CD14-positive monocyte (primary cell): ENCODE data around the gene KAZN. TPM values are rescaled to one million over a fixed set of nuclear protein-coding genes. Genes with fewer than 3 reads are reported as not detected.

Experiments used
- DNase-seq, 3 donors: peaks; one replicate each; pipeline ENCODE4 v3.0.0-alpha.2; 2011 to 2022
- H2AFZ ChIP-seq: 2 replicates; pipeline ENCODE4 v1.6.0; 2012; ENCODE audit warnings: mild to moderate bottlenecking, low read depth, low read length, inconsistent platforms; ENCODE audit not compliant: insufficient read depth, poor library complexity, severe bottlenecking
- H3K27ac ChIP-seq, 2 donors: 1 replicate in 1 of 2; 2 replicates in 1 of 2; pipeline ENCODE4 v1.5.1; 2012 to 2013; ENCODE audit warnings: low read length in 2 of 2, control low read depth in 1 of 2, inconsistent platforms in 1 of 2, low read depth in 1 of 2, mild to moderate bottlenecking in 1 of 2
- H3K27me3 ChIP-seq, 2 donors: one replicate each; pipeline versions ENCODE4 v1.6.0 to v1.6.1; 2011 to 2013; ENCODE audit warnings: low read length in 2 of 2; ENCODE audit not compliant: control insufficient read depth in 2 of 2, insufficient read depth in 2 of 2
- H3K36me3 ChIP-seq, 2 donors: replicated peaks in 1 of 2; 1 replicate in 1 of 2; 2 replicates in 1 of 2; pipeline versions ENCODE4 v1.5.1 to v1.6.1; 2012 to 2013; ENCODE audit warnings: low read length in 2 of 2, control low read depth in 1 of 2, inconsistent platforms in 1 of 2, mild to moderate bottlenecking in 1 of 2; ENCODE audit not compliant: insufficient read depth in 2 of 2, control insufficient read depth in 1 of 2
- H3K4me1 ChIP-seq, 2 donors: 1 replicate in 1 of 2; 2 replicates in 1 of 2; pipeline versions ENCODE4 v1.5.1 to v1.6.1; 2012 to 2013; ENCODE audit warnings: low read length in 2 of 2, control low read depth in 1 of 2, inconsistent platforms in 1 of 2, mild to moderate bottlenecking in 1 of 2, moderate library complexity in 1 of 2; ENCODE audit not compliant: insufficient read depth in 2 of 2, control insufficient read depth in 1 of 2
- H3K4me2 ChIP-seq: replicated peaks from 2 replicates; pipeline ENCODE3; 2012; ENCODE audit warnings: low read length, moderate library complexity, mild to moderate bottlenecking; ENCODE audit not compliant: poor library complexity, severe bottlenecking; ENCODE audit errors: extremely low read depth
- H3K4me3 ChIP-seq, 3 experiments: fragments of 200-600 bp in 1 of 3; sonication (generic) in 1 of 3; replicated peaks in 1 of 3; 1 replicate in 2 of 3; 2 replicates in 1 of 3; pipeline ENCODE4 v1.5.1; 2011 to 2013; ENCODE audit warnings: low read length in 3 of 3, mild to moderate bottlenecking in 3 of 3, control low read depth in 2 of 3, low read depth in 2 of 3, inconsistent platforms in 1 of 3, moderate library complexity in 1 of 3
- H3K79me2 ChIP-seq: 2 replicates; pipeline ENCODE4 v1.6.0; 2012; ENCODE audit warnings: mild to moderate bottlenecking, control low read depth, inconsistent platforms, low read length, moderate library complexity; ENCODE audit not compliant: insufficient read depth
- H3K9ac ChIP-seq: 2 replicates; pipeline ENCODE4 v1.6.0; 2017; ENCODE audit warnings: low read length, mild to moderate bottlenecking; ENCODE audit not compliant: insufficient read depth, poor library complexity, severe bottlenecking
- H3K9me3 ChIP-seq, 2 donors: replicated peaks in 1 of 2; 1 replicate in 1 of 2; 2 replicates in 1 of 2; pipeline versions ENCODE4 v1.5.1 to v1.6.1; 2012 to 2013; ENCODE audit warnings: low read length in 2 of 2, control low read depth in 1 of 2; ENCODE audit not compliant: control insufficient read depth in 1 of 2, insufficient read depth in 1 of 2
- H4K20me1 ChIP-seq: 2 replicates; pipeline ENCODE4 v1.6.0; 2012; ENCODE audit warnings: mild to moderate bottlenecking, low read length, control low read depth, moderate library complexity; ENCODE audit not compliant: insufficient read depth
- H3K27ac Mint-ChIP-seq, 7 donors: one replicate each; pipeline ENCODE4 v1.8.0; 2020; ENCODE audit warnings: mild to moderate bottlenecking in 7 of 7, mixed read lengths in 7 of 7, moderate library complexity in 6 of 7, inconsistent platforms in 2 of 7
- H3K27me3 Mint-ChIP-seq, 3 donors: one replicate each; pipeline ENCODE4 v1.8.0; 2021 to 2022; ENCODE audit warnings: low read depth in 3 of 3, mild to moderate bottlenecking in 3 of 3, mixed read lengths in 3 of 3, moderate library complexity in 3 of 3, inconsistent platforms in 1 of 3
- H3K36me3 Mint-ChIP-seq, 2 donors: one replicate each; pipeline ENCODE4 v1.8.0; 2020; ENCODE audit warnings: mixed read lengths in 2 of 2, inconsistent platforms in 1 of 2, mild to moderate bottlenecking in 1 of 2
- H3K4me1 Mint-ChIP-seq: one replicate; pipeline ENCODE4 v1.8.0; 2020; ENCODE audit warnings: mild to moderate bottlenecking, mixed read lengths
- H3K4me3 Mint-ChIP-seq, 2 donors: one replicate each; pipeline ENCODE4 v1.8.0; 2020; ENCODE audit warnings: mild to moderate bottlenecking in 2 of 2, mixed read lengths in 2 of 2, moderate library complexity in 1 of 2
- H3K9me3 Mint-ChIP-seq, 7 donors: one replicate each; pipeline ENCODE4 v1.8.0; 2020 to 2022; ENCODE audit warnings: mixed read lengths in 7 of 7, mild to moderate bottlenecking in 6 of 7, moderate library complexity in 6 of 7, inconsistent platforms in 2 of 7
- WGBS: methylation state at CpG from one replicate; pipeline ENCODE4 v1.1.5; 2013; ENCODE audit warnings: missing lambda C conversion rate; ENCODE audit not compliant: insufficient coverage; 5-methylcytosine and 5-hydroxymethylcytosine counted together
- intact Hi-C, 2 donors: fragments of 100-400 bp; cut with micrococcal nuclease; formaldehyde crosslinking; loops; one replicate each; pipeline versions ENCODE4 v1.15.0 to v1.15.1; 2023
- polyA plus RNA-seq, 3 donors: library from polyadenylated mRNA; depleted of rRNA in 1 of 3; unstranded in 2 of 3; stranded (reverse) in 1 of 3; fragments of 300-500 nt in 2 of 3; fragments of >200 nt in 1 of 3; fragmentation: Illumina TruSeq in 2 of 3; gene quantifications; 1 replicate in 2 of 3; 2 replicates in 1 of 3; pipeline ENCODE4 v1.2.3, GENCODE V29; 2012 to 2021
- TF ChIP-seq, protein P1 (sequence below): fragments of 200-600 bp; IDR thresholded peaks from one replicate; pipeline ENCODE4 v1.8.0; 2022; ENCODE audit warnings: antibody characterized with exemption, mild to moderate bottlenecking

KAZN gene
- polyA plus RNA-seq, 3 donors = not detected

DNA sequence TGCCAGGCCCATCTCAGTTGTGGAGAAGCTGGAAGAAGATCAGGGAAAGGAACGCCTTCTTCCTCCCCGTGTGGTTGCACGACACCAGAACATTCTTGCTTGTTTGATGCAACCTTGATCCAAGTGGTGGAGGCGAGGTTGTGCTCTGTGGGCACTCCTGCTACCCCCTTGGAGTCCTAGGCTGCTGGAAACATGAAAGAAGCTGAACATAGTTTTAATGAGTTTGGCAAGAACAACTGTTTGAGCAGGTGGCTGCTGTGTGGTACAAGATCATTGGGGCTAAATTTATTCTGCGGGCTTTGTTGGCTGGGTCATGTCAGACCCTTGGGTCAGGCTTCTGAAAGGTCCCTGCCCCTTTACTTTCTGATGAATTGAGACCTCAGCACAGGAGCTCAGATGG lies 5.9 kb downstream of the KAZN start:
- Histone ChIP-seq H3K27ac (no peak overlapping the region), H3K79me2 (no peaks in the 10 kb centered on the region), H3K4me2 (no peak overlapping the region), H3K27me3 (peaks cover 37 to 44% of the 10 kb centered on the region in 2 donors), H3K4me3 (no peak overlapping the region), H4K20me1 (no peaks in the 10 kb centered on the region), H2AFZ (no peak overlapping the region), H3K36me3 (no peaks in the 10 kb centered on the region), H3K9ac (no peak overlapping the region), H3K9me3 (peaks cover 0 to 3% of the 10 kb centered on the region in 2 donors), H3K4me1 (no peaks in the 10 kb centered on the region)
- Mint-ChIP-seq H3K27ac (peak overlapping the region in 1 of 7 donors; percentile 47), H3K4me1 (peaks cover 4% of the 10 kb centered on the region), H3K36me3 (no peaks in the 10 kb centered on the region), H3K27me3 (peaks cover 35 to 41% (median 37%) of the 10 kb centered on the region in 3 donors), H3K4me3 (no peak overlapping the region), H3K9me3 (peaks cover 0 to 4% (median 0%) of the 10 kb centered on the region in 7 donors)
- intact Hi-C loops = no loop called here
- TF ChIP-seq, protein P1, sequence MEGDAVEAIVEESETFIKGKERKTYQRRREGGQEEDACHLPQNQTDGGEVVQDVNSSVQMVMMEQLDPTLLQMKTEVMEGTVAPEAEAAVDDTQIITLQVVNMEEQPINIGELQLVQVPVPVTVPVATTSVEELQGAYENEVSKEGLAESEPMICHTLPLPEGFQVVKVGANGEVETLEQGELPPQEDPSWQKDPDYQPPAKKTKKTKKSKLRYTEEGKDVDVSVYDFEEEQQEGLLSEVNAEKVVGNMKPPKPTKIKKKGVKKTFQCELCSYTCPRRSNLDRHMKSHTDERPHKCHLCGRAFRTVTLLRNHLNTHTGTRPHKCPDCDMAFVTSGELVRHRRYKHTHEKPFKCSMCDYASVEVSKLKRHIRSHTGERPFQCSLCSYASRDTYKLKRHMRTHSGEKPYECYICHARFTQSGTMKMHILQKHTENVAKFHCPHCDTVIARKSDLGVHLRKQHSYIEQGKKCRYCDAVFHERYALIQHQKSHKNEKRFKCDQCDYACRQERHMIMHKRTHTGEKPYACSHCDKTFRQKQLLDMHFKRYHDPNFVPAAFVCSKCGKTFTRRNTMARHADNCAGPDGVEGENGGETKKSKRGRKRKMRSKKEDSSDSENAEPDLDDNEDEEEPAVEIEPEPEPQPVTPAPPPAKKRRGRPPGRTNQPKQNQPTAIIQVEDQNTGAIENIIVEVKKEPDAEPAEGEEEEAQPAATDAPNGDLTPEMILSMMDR = no peak
- WGBS = 93% methylated on average over 2 of the region's 5 CpGs
- DNase-seq = no peak

DNA sequence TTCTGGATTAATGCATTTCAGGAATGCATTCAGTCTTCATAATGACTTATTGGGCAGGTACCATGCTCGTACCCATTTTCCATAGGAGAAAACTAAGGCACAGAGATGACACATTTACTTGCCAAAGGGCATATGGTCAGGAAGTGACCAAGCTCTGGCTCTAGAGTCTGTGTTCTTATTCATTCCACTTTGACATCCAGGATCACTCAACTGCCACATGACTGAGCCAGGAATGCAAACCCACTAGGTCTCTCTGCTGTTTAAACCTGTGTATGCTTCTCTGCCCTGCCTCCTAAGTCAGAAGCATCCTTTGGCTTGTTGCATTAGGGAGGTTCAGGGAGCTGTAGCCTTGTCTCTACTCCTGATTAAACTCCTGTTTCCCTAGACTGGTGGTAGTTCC lies 7.5 kb downstream of the KAZN start:
- Mint-ChIP-seq H3K4me3 (no peak overlapping the region), H3K27ac (no peak overlapping the region), H3K36me3 (no peaks in the 10 kb centered on the region), H3K27me3 (peaks cover 19 to 27% (median 22%) of the 10 kb centered on the region in 3 donors), H3K9me3 (peaks cover 0 to under 1% (median 0%) of the 10 kb centered on the region in 7 donors), H3K4me1 (no peaks in the 10 kb centered on the region)
- Histone ChIP-seq H2AFZ (no peak overlapping the region), H3K27ac (no peak overlapping the region), H3K9me3 (no peaks in the 10 kb centered on the region), H3K36me3 (no peaks in the 10 kb centered on the region), H3K4me3 (no peak overlapping the region), H3K4me2 (no peak overlapping the region), H4K20me1 (no peaks in the 10 kb centered on the region), H3K4me1 (no peaks in the 10 kb centered on the region), H3K79me2 (no peaks in the 10 kb centered on the region), H3K27me3 (peaks cover 21 to 29% of the 10 kb centered on the region in 2 donors), H3K9ac (no peak overlapping the region)
- TF ChIP-seq, protein P1 = no peak
- no CpG with 5 or more reads among the region's 1 CpG for WGBS
- no peak for DNase-seq
- intact Hi-C loops = no loop called here
